ENCODE results near the gene GPD2. TPM values are rescaled to one million over a fixed set of nuclear protein-coding genes. Genes with fewer than 3 reads are reported as not detected.
A peak's percentile ranks its signal among the peaks of the same experiment; 100 is the strongest.
"Not testable (repeated sequence)": the region's sequence is repeated elsewhere in the genome, so short reads cannot be mapped to it uniquely, and the experiment has no call there.

GPD2 gene
- total RNA-seq, 1 experiment from 2014 or later: 82.4 TPM

GRCh38 chr2:156476021-156476849 is 40.1 kb downstream of the GPD2 start:
- no peak for DNase-seq (ENCODE audit: low read depth)

- DNase-seq (ENCODE audit: low read depth): peak; percentile 86
Measured at GRCh38 chr2:156476850-156477206, 40.6 kb downstream of the GPD2 start.

GRCh38 chr2:156480376-156480775 is 44.2 kb downstream of the GPD2 start:
- DNase-seq (ENCODE audit: low read depth): no peak

- DNase-seq (ENCODE audit: low read depth): peak; percentile 29
Measured at GRCh38 chr2:156481312-156481711, 45.1 kb downstream of the GPD2 start.

GRCh38 chr2:156483741-156484173 is 47.6 kb downstream of the GPD2 start:
- peak; percentile 4 for DNase-seq (ENCODE audit: low read depth)

- DNase-seq (ENCODE audit: low read depth): peak; percentile 62
Measured at GRCh38 chr2:156486147-156486546, 50.0 kb downstream of the GPD2 start.

- no peak for DNase-seq (ENCODE audit: low read depth)
Measured at GRCh38 chr2:156486614-156487013, 50.4 kb downstream of the GPD2 start.

- no peak for DNase-seq (ENCODE audit: low read depth)
Measured at GRCh38 chr2:156489195-156489594, 53.0 kb downstream of the GPD2 start.

- no peak for DNase-seq (ENCODE audit: low read depth)
Measured at GRCh38 chr2:156489750-156490465, 53.7 kb downstream of the GPD2 start.

- no peak for DNase-seq (ENCODE audit: low read depth)
Measured at GRCh38 chr2:156490466-156490840, 54.3 kb downstream of the GPD2 start.

GRCh38 chr2:156491176-156491575 is 55.0 kb downstream of the GPD2 start:
- no peak for DNase-seq (ENCODE audit: low read depth)

GRCh38 chr2:156492979-156493378 is 56.8 kb downstream of the GPD2 start:
- DNase-seq (ENCODE audit: low read depth): no peak

GRCh38 chr2:156495998-156496397 is 59.8 kb downstream of the GPD2 start:
- DNase-seq (ENCODE audit: low read depth): not testable (repeated sequence)

GRCh38 chr2:156505696-156506095 is 69.5 kb downstream of the GPD2 start:
- no peak for DNase-seq (ENCODE audit: low read depth)

- no peak for DNase-seq (ENCODE audit: low read depth)
Measured at GRCh38 chr2:156511122-156511521, 74.9 kb downstream of the GPD2 start.

GRCh38 chr2:156511803-156512202 is 75.6 kb downstream of the GPD2 start:
- no peak for DNase-seq (ENCODE audit: low read depth)

GRCh38 chr2:156512451-156512850 is 76.3 kb downstream of the GPD2 start:
- no peak for DNase-seq (ENCODE audit: low read depth)

- no peak for DNase-seq (ENCODE audit: low read depth)
Measured at GRCh38 chr2:156513219-156513618, 77.0 kb downstream of the GPD2 start.

- DNase-seq (ENCODE audit: low read depth): no peak
Measured at GRCh38 chr2:156517419-156517818, 81.2 kb downstream of the GPD2 start.

GRCh38 chr2:156518138-156518537 is 82.0 kb downstream of the GPD2 start:
- DNase-seq (ENCODE audit: low read depth): no peak

GRCh38 chr2:156522864-156523440 is 86.8 kb downstream of the GPD2 start:
- DNase-seq (ENCODE audit: low read depth): no peak

- no peak for DNase-seq (ENCODE audit: low read depth)
Measured at GRCh38 chr2:156526950-156527636, 90.9 kb downstream of the GPD2 start.
